GM18520 (cell line): Measurements from ENCODE around the gene CLRN2.
"Not testable (repeated sequence)": the region's sequence is repeated elsewhere in the genome, so short reads cannot be mapped to it uniquely, and the experiment has no call there.

Source experiments
- ATAC-seq: cut with Tn5 transposase; IDR thresholded peaks from one replicate; pipeline ENCODE4 v1.9.1; 2021; ENCODE audit not compliant: unreplicated experiment

Gene CLRN2

GRCh38 chr4:17544205-17544604, 29.2 kb downstream of the CLRN2 start:
- peak; percentile 37 for ATAC-seq

- ATAC-seq, result no peak
Measured at GRCh38 chr4:17544831-17545234, 29.9 kb downstream of the CLRN2 start.

GRCh38 chr4:17545374-17546140, 30.6 kb downstream of the CLRN2 start:
- no peak for ATAC-seq

GRCh38 chr4:17546222-17546621, 31.3 kb downstream of the CLRN2 start:
- no peak for ATAC-seq

GRCh38 chr4:17546678-17547077, 31.7 kb downstream of the CLRN2 start:
- no peak for ATAC-seq

GRCh38 chr4:17550549-17550948, 35.6 kb downstream of the CLRN2 start:
- ATAC-seq, result no peak

- ATAC-seq, result no peak
Measured at GRCh38 chr4:17552427-17552826, 37.5 kb downstream of the CLRN2 start.

GRCh38 chr4:17554568-17554967, 39.6 kb downstream of the CLRN2 start:
- no peak for ATAC-seq

GRCh38 chr4:17556498-17556897, 41.5 kb downstream of the CLRN2 start:
- no peak for ATAC-seq

GRCh38 chr4:17557880-17558279, 42.9 kb downstream of the CLRN2 start:
- ATAC-seq, result no peak

- ATAC-seq, result no peak
Measured at GRCh38 chr4:17558941-17559708, 44.2 kb downstream of the CLRN2 start.

GRCh38 chr4:17559709-17560048, 44.7 kb downstream of the CLRN2 start:
- ATAC-seq, result no peak

- no peak for ATAC-seq
Measured at GRCh38 chr4:17560065-17560673, 45.2 kb downstream of the CLRN2 start.

- ATAC-seq, result no peak
Measured at GRCh38 chr4:17561195-17561909, 46.4 kb downstream of the CLRN2 start.

- no peak for ATAC-seq
Measured at GRCh38 chr4:17562157-17562556, 47.2 kb downstream of the CLRN2 start.

GRCh38 chr4:17565846-17566245, 50.9 kb downstream of the CLRN2 start:
- ATAC-seq, result no peak

GRCh38 chr4:17567271-17567670, 52.3 kb downstream of the CLRN2 start:
- no peak for ATAC-seq

- no peak for ATAC-seq
Measured at GRCh38 chr4:17574206-17574605, 59.2 kb downstream of the CLRN2 start.

- ATAC-seq, result not testable (repeated sequence)
Measured at GRCh38 chr4:17575177-17575576, 60.2 kb downstream of the CLRN2 start.
